C4-2B (cell line): ENCODE results near the gene MRPL34.

Experiments used
- H3K27ac ChIP-seq: fragments of 450-650 bp; 2 replicates; pipeline ENCODE4 v1.5.1; 2017
- ZFX ChIP-seq: fragments of 450-650 bp; IDR thresholded peaks from 2 replicates; pipeline ENCODE4 v1.6.1; 2017
- TF ChIP-seq, protein P1 (sequence below): fragments of 450-650 bp; conservative IDR thresholded peaks from 2 replicates; pipeline ENCODE4 v1.5.1; 2017; ENCODE audit warnings: mild to moderate bottlenecking

MRPL34 gene

DNA sequence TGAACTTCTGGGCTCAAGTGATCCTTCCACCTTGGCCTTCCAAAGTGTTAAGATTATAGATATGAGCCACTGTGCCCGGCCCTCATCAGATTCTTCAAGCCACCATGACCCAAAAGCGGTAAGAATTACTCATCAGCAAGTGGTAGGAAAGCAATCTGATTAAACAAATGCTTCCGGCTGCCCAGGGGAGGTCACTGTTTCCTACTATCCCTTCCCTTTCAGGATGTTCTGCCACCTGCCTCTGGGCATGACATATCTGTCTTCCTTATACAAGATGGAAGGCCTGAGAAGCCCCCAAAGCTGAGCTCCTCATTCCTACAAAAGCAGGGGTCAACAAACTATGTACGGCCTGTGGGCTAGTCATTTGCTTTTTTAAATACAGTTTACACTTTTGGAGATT, 9.4 kb upstream of the MRPL34 start:
- no peak for TF ChIP-seq ZFX
- TF ChIP-seq, protein P1, sequence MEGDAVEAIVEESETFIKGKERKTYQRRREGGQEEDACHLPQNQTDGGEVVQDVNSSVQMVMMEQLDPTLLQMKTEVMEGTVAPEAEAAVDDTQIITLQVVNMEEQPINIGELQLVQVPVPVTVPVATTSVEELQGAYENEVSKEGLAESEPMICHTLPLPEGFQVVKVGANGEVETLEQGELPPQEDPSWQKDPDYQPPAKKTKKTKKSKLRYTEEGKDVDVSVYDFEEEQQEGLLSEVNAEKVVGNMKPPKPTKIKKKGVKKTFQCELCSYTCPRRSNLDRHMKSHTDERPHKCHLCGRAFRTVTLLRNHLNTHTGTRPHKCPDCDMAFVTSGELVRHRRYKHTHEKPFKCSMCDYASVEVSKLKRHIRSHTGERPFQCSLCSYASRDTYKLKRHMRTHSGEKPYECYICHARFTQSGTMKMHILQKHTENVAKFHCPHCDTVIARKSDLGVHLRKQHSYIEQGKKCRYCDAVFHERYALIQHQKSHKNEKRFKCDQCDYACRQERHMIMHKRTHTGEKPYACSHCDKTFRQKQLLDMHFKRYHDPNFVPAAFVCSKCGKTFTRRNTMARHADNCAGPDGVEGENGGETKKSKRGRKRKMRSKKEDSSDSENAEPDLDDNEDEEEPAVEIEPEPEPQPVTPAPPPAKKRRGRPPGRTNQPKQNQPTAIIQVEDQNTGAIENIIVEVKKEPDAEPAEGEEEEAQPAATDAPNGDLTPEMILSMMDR, result no peak
- no peak overlapping the region for H3K27ac ChIP-seq

DNA sequence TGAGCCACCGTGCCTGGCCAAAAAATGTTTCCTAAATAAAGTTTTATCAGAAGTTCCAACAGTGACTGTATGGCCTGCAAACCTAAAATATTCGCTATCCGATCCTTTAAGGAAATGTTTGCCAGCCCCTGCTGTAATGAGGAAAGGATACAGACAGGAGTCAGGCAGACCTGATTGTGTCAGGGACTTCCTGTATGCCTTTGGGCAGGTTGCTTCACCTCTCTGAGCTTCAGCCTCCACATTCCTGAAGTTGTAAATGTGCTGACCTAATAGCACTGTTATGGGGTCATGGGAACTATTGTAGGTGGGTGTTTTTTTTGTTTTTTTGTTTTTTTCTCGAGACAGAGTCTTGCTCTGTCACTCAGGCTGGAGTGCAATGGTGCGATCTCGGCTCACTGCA, 8.7 kb upstream of the MRPL34 start:
- H3K27ac ChIP-seq, result no peak overlapping the region
- TF ChIP-seq, protein P1, result no peak
- TF ChIP-seq ZFX, result no peak

DNA sequence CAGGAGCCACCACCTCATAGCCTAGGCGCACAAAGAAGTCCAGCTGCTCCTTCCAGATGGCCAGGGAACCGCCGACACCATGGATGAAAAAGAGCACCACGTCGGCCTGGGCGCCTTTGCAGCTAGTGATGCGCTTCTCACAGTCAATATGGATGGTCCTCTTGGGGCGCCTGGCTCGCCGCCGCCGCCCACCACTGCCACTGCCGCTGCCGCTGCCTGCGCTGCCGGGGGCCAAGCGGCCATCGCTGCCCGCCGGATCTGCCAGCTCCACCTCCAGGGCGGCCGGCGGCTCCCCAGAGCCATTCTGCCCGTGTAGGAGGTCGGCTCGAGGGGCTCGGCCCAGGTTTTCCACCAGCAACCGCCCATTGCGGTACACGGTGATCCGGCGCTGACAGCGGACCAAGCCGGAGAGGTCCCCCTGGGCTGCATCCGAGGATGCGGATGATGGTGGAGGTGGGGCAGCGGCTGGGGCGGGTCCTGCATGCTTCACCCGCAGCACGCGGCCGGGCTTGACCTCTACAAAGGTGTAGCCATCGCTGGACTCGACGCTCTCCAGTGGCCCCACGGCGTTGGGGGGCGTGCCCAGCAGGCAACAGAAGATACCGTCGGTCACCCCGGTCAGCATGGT, 4.6 kb upstream of the MRPL34 start:
- no peak overlapping the region for H3K27ac ChIP-seq
- TF ChIP-seq, protein P1, result no peak
- no peak for TF ChIP-seq ZFX

DNA sequence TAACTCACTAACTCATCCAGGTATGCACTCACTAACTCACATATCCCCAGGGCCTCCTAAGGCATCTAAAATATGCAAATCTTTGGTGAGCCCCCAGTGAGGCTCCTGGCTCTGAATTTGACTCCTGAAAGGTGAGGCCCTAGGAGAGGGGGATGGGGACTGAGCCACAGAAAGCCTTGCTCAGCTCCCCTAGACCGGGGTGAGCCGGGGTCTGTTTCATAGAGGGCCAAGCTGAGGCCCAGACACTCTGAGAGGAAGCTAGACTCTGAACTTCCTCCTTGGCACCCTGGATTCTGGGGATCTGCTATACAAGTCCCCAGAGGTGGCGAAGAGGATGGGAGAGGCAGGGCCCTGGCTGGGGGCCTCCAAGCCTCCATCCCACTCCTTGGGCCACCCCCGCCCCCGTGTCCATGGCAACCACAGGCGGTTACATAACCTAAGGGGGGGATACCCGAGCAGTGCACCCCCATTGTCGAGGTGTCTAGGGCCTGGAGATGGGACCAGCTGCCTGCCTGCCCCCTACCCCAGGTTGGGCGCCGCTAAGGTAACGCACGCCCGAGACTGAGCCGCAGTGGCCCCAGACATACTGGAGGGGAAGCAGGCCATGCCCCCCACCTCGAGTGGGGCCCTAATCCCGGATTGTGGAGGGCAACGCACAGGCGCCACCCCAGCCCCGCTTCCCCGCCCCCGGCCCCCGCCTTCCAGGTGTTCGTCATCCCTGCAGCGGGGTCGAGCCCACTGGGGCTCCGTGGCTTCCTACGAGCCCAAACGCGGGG, 3.1 kb upstream of the MRPL34 start:
- TF ChIP-seq, protein P1, result no peak
- H3K27ac ChIP-seq, result peak overlapping the region; percentile 81

DNA sequence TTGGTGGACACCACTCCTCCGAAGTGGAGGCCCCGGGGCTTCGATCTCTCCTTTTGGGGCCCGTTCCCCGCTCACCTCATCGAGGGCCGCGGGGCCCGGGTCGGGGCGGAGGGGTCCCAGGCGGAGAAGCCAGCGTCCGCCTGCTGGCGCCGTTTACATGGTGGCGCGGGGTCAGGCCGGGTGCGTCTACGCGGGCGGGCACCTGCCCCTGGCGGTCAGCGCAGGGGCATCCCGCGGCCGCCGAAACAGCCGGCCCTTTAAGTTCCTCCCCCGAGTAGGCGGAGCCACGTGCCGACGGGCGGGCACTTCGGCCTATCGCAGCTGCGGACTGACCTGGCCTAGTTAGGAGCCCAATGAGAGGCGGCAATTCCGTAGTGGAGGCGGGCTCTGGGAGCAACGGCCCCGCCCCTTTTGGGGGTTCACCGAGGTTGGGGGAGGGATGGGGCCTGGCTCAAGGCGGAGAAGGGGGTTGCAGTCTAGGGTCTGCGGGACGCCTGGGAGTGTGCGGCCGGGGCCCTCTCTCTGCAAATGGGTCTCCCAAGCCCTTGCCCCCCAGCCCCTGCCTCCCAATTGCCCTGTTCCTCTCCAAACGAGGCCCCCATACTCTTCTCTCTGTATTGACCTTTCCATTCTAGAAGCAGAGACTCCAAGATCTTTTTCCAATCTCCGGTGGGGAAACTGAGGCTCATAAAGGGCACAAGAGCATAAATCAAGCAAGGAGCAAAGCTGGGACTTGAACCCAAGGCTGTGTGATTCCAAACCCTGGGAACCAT, 2.3 kb upstream of the MRPL34 start, which contains the start of gene ABHD8:
TSS of gene ABHD8 (minus strand) at position 259 of the 773 bp plus-strand sequence. CDS start 1,809 bp downstream, outside the sequence.
- TF ChIP-seq ZFX, result peak; percentile 53; the same call in 1 of the 2 replicates
- TF ChIP-seq, protein P1, result peak; percentile 78
- H3K27ac ChIP-seq, result peak within 1 kb of the TSS; percentile 81

DNA sequence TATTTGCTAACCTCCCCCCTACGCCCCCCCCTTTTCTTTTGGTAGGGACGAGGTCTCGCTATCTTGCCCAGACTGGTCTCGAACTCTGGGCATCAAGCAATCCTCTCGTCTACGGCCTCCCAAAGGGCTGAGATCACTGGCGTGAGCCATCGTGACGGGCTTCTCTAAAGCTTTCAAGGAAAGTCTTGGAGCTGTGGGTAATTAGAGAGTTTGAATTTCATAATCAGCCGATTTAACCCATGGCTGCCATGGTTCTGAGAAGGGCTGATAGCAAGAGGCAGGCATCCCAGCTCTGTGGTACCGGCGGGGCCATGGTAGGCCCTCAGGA, 1.8 kb upstream of the MRPL34 start:
- peak overlapping the region; percentile 81 for H3K27ac ChIP-seq
- TF ChIP-seq, protein P1, result no peak
